ENCODE results near the gene PROCR.
A peak's percentile ranks its signal among the peaks of the same experiment; 100 is the strongest.

The PROCR gene

GRCh38 chr20:35225319-35226125 is 53.6 kb downstream of the PROCR start:
- 0 out of 4 replicates have a peak, but pooled peaks of 1 of the 2 experiments have one; percentile 37 for TF ChIP-seq REST (IDR thresholded peaks at IDR 0.05; ENCODE audit: insufficient read depth in 1 of 2, low read depth in 2 of 2, low read length in 2 of 2)
- no peak for TF ChIP-seq SIN3A (IDR thresholded peaks at IDR 0.05; ENCODE audit: borderline replicate concordance, insufficient read depth, low read length)

GRCh38 chr20:35226126-35226883 is 54.4 kb downstream of the PROCR start, which contains the start of gene MMP24:
Gene MMP24 (plus strand): TSS chr20:35226690. CDS start chr20:35226739, 49 bp downstream.
- no peak for TF ChIP-seq SIN3A (IDR thresholded peaks at IDR 0.05; ENCODE audit: borderline replicate concordance, insufficient read depth, low read length)
- TF ChIP-seq TAF1 (IDR thresholded peaks at IDR 0.05; ENCODE audit: borderline replicate concordance, insufficient read depth, low read length) = no peak
- TF ChIP-seq FOXP2 (optimal IDR thresholded peaks at IDR 0.05; ENCODE audit: borderline replicate concordance, extremely low read depth, extremely low read length, insufficient read depth) = no peak
- no peak for TF ChIP-seq REST (IDR thresholded peaks at IDR 0.05; ENCODE audit: insufficient read depth in 1 of 2, low read depth in 2 of 2, low read length in 2 of 2)
- TF ChIP-seq POLR2AphosphoS5 (IDR thresholded peaks at IDR 0.05; ENCODE audit: low read depth, low read length) = no peak

Data from PFSK-1 (cell line).